HG03039 (cell line): ENCODE results near the gene SRBD1.
"Not testable (repeated sequence)": the region's sequence is repeated elsewhere in the genome, so short reads cannot be mapped to it uniquely, and the experiment has no call there.

Experiments
- ATAC-seq: cut with Tn5 transposase; IDR thresholded peaks from one replicate; pipeline ENCODE4 v1.9.1; 2021; ENCODE audit warnings: mild to moderate bottlenecking, moderate library complexity; ENCODE audit not compliant: unreplicated experiment

Gene SRBD1

DNA sequence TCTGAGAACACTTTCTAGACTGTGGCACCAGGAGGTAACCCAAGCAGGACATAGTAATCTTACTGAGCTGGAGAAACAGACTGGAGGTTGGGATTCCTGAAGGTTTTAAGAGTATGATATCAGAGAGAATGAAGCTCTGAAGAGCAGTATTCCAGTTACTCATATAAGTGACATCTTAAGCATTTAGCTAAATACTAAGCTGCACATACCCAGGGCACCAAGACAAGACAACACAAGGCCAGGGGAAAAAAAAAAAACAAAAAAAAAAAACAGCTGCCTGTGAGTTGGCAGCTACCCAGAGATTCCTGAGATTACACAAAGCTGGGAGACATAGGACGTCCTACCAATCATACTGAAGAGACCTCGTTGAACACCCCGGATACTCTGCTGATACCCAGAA lies 175.8 kb downstream of the SRBD1 start:
- no peak for ATAC-seq

DNA sequence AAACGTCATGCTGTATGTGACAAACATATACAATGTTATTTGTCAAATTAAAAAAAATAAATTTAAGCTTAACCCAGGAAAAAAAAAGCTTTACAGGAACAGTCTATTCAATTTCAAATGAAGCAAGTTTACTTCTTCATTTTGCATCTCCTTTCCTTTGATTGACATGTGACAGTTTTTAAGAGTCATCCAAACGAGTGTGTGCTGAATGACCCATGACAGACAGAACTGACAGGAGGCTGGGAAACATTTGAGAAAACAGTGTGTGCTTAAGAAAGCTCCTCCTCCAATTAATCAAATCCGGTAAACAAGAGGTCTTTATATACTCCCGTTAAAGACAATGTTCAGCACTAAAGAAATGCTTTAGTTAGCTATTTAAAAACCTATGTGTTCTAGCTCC lies 177.7 kb downstream of the SRBD1 start:
- no peak for ATAC-seq

DNA sequence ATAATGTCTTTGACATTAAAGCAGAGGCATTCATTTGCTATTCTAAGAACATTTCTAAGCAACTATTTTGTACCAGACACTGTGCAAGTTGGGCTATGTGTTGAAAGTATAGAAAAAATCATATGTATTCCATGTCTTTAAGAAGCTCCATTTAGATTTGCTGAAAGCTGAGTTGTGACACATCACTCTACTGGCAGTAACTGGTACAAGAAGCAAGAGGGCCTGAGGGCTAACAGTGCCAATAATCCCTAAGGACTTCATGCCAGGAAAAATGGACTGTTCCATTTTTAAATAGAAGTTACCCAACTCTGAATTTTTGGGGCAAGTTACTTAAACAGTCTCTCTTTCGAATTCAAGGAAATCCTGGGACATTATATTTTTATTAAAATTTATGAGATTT lies 178.7 kb downstream of the SRBD1 start:
- ATAC-seq, result no peak

DNA sequence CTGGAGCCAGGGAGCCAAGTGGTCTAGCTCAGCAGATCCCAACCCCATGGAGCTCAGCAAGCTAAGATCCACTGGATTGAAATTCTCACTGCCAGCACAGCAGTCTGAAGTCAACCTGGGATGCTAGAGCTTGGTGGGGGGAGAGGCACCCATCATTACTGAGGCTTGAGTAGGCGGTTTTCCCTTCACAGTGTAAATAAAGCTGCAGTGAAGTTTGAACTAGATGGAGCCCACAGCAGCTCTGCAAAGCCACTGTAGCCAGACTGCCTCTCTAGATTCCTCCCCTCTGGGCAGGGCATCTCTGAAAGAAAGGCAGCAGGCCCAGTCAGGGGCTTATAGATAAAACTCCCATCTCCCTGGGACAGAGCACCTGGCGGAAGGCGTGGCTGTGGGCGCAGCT lies 185.0 kb downstream of the SRBD1 start:
- ATAC-seq, result not testable (repeated sequence)

DNA sequence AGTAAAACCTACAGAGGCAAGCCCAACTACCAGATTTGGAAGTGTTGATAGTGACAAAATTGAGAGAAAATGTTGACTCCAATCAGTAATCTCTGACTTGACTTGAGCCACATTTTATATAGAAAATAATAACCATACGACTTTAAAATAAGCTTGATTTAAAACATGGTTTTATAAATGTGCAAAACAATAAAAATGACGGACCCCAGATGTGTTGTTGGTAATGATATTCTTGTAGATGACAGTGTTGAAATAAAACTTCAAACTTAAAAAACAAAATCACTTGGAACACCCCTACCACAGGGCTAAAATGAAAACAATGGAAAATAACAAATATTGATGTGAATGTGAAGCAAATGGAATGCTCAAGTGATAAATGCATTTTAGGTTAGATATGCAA lies 188.1 kb downstream of the SRBD1 start:
- ATAC-seq, result no peak

DNA sequence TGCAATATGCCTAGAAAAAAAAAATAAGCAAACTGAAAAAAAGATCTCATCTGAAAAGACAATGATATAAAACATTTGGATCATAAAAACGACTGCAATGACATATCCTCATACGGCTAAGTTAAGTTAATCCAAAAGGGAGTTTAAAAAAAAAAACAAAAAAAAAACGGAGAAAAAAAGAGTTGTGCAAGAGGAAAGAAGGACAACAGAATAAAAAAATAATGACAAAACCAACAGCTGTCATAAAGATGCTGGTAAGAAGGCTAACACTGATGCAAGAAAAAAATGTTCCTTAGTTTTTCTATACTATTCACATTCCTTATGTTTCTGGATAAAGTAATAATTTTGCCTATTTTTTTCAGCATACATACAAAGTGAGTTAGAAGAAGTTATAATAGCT lies 192.5 kb downstream of the SRBD1 start:
- no peak for ATAC-seq

DNA sequence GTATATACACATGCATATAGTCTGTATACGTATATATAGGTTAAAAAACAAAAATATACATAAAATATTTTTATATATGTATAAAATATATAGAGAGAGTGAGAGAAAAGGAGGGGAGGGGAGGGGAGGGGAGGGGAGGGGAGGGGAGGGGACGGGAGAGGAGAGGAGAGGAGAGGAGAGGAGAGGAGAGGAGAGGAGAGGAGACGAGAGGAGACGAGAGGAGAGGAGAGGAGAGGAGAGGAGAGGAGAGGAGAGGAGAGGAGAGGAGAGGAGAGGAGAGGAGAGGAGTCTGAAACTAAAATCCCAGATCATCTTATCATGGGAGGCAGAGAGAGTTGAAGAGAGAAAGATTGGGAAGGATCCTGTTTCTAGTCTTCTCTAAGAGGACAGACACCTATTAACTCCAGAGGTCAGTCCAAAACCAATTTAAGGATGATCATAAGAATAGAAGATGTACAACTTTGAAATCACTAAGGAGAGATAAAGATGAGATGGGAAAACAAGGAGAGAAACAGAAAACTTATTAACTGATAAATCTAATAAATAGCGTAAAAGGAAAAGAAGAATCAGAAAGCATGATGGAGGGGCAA lies 195.4 kb downstream of the SRBD1 start:
- ATAC-seq, result no peak

DNA sequence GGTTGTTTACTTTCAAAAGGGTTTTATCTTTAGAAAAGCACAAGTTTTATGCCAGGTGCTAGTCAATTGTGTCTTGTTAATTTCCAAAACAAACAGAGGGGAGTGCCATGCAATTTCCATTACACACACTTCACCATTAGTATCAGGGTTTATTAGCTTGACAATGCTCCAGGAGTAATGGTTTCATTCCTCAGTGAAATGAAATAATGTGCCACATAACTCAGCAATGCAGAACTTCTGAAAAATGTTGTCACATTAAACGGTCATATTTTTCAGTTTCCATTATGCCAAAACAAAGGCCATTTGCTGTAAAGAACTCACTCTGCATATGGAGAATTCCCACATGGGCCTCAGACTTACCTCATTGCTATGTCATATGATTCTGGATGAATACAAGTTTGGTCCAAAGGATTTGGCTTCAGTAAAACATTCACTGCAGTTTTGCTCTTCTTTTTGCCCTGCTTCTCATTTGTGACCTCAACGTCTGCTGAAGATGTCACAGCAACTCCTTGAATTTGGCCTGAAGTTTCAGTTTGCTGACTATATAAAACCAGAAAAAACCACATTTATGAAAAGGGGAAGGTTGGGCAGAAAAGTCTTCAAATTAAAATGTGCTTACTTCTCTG lies 198.2 kb downstream of the SRBD1 start:
- ATAC-seq, result no peak

DNA sequence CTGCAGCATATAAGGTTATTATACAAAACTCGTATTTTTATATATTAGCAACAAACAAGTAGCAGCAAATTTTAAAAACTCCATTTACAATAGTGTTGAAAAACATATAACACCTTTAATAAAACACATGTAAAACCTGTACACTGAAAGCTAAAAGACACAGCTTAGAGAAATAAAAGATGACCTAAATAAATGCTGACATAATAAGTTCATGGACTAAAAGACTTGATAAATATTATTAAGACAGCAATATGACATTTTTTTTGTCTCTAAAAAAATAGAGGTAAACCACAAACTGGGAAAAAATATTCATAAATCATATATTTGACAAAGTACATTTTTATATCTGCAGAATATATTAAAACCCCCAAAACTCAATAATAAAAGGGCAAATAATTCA lies 201.4 kb downstream of the SRBD1 start:
- no peak for ATAC-seq

DNA sequence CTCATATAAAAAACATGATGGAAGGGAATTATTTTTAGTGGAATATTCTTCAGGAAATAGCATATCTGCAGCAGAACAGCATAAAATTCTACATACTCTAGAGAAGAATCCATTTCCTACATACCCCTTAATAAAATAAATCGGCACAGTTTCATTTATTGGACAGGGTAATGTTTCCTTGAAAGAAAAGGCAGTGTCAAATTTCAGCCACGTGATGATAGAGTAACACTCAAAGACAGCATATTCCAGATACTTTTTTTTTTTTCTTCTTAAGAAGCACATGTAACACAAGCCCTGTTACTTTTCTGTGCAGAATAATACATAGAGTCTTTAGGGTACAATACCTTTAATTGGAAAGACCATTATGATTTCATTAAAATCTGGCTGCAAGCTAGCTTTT lies 204.4 kb downstream of the SRBD1 start:
- no peak for ATAC-seq

DNA sequence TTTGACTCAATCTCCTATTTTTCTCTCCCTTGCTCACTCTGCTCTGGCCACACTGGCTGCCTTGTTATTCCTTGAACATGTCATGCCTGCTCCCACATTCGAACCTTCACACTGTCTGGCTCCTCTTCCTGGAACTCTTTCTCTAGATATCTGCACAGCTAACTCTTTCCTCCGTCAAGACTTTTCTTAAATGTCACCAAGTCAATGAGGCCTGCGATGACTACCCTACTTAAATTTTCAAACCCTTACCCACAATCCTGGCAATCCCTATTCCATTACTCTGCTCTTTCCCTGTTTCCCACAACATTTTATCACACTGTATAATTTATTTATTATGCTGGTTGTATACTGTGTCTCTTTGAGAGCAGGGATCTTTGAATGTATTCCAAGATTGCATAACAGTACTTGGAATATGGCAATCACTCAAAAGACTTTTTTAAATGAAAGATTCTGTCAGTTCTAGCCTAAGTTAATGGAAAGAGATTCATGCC lies 206.2 kb downstream of the SRBD1 start:
- ATAC-seq, result no peak

DNA sequence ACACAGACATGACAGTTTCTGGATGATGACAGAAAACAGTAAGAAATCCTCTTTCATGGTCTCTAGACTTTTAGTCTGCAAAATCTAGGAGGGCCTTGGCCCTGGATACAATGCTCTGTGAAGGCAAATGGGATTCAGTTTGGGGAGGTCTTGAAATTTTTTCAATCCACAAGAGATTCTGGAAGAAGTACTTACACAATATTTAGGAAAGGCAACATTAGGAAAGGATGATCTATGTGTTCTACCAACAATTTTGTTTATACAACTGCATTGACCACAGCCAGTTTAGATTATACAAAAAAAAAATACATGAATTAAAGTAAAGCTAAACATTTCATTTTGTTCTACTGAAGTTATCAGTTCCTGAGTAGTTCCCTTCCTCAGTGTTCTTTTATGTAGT lies 208.0 kb downstream of the SRBD1 start:
- no peak for ATAC-seq

DNA sequence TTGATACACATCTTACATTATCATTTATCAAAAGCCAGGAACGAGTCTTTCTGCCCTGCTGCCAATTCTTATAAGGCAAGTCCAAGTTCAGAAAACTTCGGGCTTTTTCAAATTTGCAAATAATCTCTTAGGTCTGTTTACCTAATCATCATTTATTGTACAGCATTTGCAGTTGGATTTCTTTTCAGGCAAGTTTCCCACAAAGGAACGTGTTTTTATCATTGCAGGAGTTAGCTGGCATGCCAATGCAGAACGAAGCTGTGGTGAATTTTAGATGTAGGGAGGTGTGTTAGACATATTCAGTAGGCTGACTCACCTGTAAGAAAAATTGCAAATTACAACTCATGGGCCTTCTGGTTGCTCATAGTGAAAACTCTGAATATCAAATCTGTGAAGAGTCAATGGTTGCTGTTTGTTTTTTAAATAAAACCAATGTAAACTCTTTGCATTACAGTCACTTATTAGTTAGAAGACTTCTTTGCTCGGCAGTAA lies 209.6 kb downstream of the SRBD1 start:
- no peak for ATAC-seq

DNA sequence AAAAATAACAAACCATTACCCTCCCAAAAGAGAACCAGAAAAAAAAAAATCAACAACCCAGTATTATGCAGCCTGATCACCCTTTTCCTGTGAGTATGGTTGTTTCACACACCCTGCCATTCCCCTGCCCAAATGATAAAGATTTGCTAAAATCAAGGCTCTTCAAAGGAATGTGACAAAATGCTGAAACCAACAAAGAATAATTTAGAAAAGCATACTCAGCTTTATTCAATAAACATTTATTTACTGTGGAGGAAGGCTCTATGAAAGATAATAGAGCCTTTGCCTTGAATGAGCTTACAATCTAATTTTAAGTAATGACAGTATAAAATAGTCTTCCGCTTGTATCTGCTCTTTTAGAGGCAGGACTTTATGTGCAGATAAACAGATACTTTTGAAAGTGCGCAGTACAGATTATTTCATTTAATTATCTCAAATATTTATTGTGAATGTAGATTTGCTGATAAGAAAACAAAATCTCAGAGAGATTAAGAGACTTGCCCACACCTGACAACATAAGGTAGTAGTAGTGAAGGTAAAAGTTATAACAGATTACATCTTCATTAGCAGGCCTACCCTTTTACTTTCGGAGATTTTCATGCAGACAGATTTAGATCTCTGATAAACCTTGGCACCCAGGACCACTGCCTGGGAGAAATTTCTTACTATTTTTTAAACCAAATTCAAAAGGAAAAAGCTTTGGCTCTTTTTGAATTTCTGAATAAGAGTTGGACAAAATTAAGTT lies 211.9 kb downstream of the SRBD1 start:
- no peak for ATAC-seq

DNA sequence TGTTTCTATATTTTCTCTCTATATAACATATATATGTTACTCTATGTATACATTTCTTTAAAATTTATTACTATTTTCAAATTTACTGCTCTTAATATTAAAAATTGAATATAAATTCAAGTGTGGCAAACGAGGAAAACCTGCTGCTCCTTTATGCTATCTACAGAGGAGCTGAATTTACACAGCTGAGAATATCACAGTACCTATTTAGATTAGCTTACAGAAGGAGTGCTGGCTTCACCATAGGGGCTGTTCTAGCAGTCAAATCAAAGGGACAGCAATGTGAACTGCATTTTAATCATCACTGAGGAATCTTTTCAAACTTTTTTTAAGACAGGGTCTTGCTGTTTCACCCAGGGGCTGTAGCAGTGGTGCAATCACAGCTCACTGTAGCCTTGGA lies 213.8 kb downstream of the SRBD1 start:
- no peak for ATAC-seq

DNA sequence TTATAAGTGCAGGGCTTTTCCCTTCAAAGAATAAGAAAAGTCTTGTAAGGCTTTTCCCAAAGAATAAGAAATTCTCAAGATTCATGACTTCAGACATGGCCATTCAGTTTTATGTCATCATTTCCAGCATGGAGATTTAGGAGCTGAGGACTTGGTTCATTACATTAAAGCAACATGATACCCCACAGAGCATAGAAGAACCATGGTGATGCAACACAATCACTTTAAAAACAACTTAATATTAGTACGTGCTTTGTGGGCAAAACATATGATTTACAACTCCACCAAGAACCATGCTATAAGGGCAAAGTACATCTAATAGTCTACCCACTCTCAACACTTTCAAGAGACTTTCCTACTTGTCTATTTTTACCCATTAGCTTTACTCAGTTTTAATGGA lies 214.4 kb downstream of the SRBD1 start:
- ATAC-seq, result no peak

DNA sequence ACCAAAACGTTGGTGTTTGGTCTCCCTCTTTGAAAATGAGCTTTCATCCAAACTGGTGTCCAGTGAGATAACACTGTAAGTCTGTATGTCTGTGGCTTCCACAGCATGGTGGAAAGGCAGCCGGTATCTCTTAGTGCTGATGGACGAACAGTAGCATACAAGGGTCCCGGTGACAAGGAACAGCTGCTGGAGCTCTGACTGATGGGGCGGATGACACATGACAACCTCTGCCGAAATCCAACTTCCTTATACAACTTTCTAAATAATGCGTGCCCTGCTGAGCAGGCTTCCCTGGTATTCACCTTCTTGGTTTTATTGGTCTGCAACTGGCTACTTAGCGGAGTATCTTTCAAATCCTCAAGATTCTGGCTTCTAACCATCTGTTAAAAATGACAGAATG lies 216.2 kb downstream of the SRBD1 start:
- ATAC-seq, result no peak

DNA sequence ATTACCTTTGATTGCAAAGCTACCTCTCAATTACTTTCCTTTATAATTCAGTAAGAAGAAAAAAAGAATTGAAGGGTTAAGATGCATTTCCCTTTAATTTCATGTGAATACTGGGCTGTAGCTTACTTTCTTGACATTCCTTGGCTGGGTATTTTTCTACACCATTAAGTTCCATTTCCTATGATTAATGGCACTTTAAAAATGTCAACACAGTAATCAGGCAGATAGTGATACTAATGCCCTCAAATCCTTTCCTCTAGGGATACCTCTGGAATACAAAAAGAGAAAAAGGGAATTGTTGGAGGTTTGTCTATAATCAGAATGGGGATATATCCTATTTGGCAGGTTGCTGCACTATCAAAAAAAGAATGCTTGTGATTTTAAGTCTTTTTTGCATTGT lies 216.9 kb downstream of the SRBD1 start:
- ATAC-seq, result no peak

DNA sequence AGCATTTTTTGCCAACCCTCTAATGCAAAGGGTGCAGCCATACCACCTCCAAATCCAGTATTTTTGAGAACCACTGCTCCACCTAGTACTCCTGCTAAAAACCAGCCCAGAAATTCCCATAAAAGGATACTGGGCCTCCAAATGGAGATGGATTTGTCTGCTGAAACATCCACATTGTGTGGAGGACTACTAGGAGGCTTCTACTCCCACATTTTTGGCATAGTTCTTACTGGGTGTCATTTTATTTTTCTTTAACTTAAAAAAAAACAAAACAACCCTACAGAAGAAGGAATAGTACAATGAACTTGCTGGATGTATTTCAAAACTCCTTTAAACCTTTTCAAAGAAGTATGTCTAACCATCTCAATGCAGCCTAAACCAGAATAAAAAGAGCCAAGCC lies 219.2 kb downstream of the SRBD1 start:
- ATAC-seq, result no peak

DNA sequence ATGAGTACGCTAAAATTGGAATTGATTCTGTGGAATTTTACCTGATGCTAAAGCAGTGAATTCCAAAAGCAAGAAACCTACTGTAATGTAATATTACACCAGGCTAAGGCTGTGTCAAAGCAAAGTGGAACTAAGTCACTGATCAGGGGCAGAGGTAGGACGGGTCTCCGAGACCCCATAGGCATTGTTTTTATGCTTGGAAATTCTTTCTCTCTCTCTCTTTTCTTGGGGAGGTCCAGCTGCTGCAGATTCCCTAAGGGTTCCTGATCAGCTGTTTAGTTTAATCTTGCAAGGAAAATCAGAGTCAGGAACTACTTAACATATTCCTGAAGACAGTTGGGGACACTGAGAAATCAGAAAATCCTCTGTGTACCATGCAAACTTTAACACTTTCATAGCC lies 220.2 kb downstream of the SRBD1 start:
- ATAC-seq, result no peak

DNA sequence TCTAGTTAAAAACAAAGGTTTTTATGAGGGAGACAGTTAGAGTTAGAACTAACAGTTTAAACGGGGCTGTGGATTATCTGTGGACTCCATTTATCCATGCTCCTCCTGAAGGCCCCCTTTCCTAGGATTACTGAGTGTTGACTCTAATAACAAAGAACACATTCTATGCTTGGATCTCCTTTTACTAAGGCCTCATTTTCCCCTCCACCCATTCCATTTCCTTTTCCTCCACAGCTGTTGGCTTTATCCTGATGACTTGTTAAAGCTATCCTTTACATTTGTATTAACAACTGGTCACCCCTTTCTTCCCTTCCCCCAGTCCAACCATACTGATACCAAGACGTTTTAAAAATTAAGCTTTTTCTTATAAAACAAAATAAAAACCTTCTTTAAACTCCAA lies 220.6 kb downstream of the SRBD1 start:
- no peak for ATAC-seq

DNA sequence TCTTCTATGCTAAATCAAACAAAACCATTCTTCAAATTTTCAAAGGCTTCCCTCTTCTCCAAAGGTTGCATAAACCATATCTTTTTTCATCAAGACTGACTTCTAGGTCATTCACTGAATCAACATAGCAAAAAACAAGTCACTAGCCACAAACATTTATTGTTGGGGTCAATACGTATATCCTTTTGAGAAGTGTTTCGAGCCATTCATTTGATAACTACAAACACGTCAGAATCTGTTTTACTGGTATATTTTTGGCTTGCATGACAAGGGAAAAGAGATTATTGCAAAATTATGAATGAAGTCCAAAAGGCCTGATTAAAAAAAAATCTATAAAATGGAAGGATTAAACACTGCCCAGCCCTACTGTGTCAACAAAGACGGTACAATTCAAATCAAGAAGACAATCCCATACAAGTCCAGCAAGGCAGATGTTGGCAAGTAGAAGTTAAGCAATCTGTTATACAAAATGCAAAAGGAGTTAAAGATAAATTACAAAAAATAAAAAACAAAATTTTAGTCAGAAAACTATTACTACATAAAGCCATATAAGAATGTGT lies 222.4 kb downstream of the SRBD1 start:
- no peak for ATAC-seq
